HL-60 (cell line): Measurements from ENCODE around the gene VENTX.

ENCODE experiments used
- DNase-seq, 2 experiments: peaks; one replicate each; pipeline ENCODE4 v3.0.0-alpha.2; 2010 to 2020; ENCODE audit warnings: low read depth in 1 of 2, low spot score in 1 of 2
- H3K27ac ChIP-seq: fragments of 250-450 bp; sonication (Bioruptor Pico); replicated peaks from 2 replicates; pipeline ENCODE4 v1.5.1; 2020; ENCODE audit warnings: mild to moderate bottlenecking, moderate library complexity
- H3K27me3 ChIP-seq: fragments of 250-450 bp; sonication (Bioruptor Pico); 2 replicates; pipeline ENCODE4 v1.5.1; 2021; ENCODE audit warnings: mild to moderate bottlenecking, moderate library complexity; ENCODE audit not compliant: insufficient read depth, poor library complexity, severe bottlenecking
- H3K4me3 ChIP-seq: replicated peaks from 2 replicates; pipeline ENCODE4 v1.5.1; 2011; ENCODE audit warnings: mild to moderate bottlenecking, control low read depth, low read length; ENCODE audit not compliant: insufficient read depth
- CTCF ChIP-seq: IDR thresholded peaks from one replicate; pipeline ENCODE4 v1.5.1; 2011; ENCODE audit warnings: low read length, control low read depth, inconsistent platforms; ENCODE audit not compliant: insufficient read depth
- GABPA ChIP-seq: IDR thresholded peaks from 2 replicates; pipeline ENCODE4 v1.6.1; 2012; ENCODE audit warnings: low read depth
- POLR2AphosphoS5 ChIP-seq: IDR thresholded peaks from 2 replicates; pipeline ENCODE4 v1.6.1; 2012; ENCODE audit warnings: low read depth
- REST ChIP-seq: IDR thresholded peaks from 2 replicates; pipeline ENCODE4 v1.6.1; 2012; ENCODE audit warnings: low read depth; ENCODE audit not compliant: insufficient replicate concordance
- SPI1 ChIP-seq: IDR thresholded peaks from 2 replicates; pipeline ENCODE4 v1.6.1; 2012; ENCODE audit warnings: low read depth, mild to moderate bottlenecking, borderline replicate concordance
- long read RNA-seq: library from polyadenylated mRNA; unstranded; transcript quantifications from one replicate; pipeline ENCODE4 v2.0.0, GENCODE V29; 2020

Gene VENTX
- long read RNA-seq = 0 reads

GRCh38 chr10:133237588-133238465 lies at the start of gene VENTX:
TSS of gene VENTX (plus strand) at chr10:133237855. CDS start at chr10:133237915, 60 bp downstream.
- Histone ChIP-seq H3K27me3 (peaks cover 45% of the 10 kb centered on the region), H3K4me3 (no peak within 1 kb of the TSS), H3K27ac (no peak within 1 kb of the TSS)
- TF ChIP-seq CTCF = no peak
- no peak for TF ChIP-seq GABPA
- no peak for TF ChIP-seq REST
- TF ChIP-seq POLR2AphosphoS5 = no peak
- no peak for TF ChIP-seq SPI1
- DNase-seq = no peak

GRCh38 chr10:133187906-133188681 lies 49.6 kb upstream of the VENTX start:
- DNase-seq = no peak
- TF ChIP-seq POLR2AphosphoS5 = no peak
- H3K27me3 ChIP-seq = no peaks in the 10 kb centered on the region
- H3K27ac ChIP-seq = no peak overlapping the region
- no peak overlapping the region for H3K4me3 ChIP-seq

- no peaks in the 10 kb centered on the region for H3K27me3 ChIP-seq
- DNase-seq = no peak
- H3K4me3 ChIP-seq = no peak overlapping the region
- TF ChIP-seq REST = no peak
- TF ChIP-seq CTCF = no peak
- TF ChIP-seq GABPA = no peak
- TF ChIP-seq POLR2AphosphoS5 = no peak
- TF ChIP-seq SPI1 = no peak
- no peak overlapping the region for H3K27ac ChIP-seq
Measured at GRCh38 chr10:133189256-133189655, 48.4 kb upstream of the VENTX start.

- no peak overlapping the region for H3K4me3 ChIP-seq
- TF ChIP-seq REST = no peak
- no peak for TF ChIP-seq GABPA
- no peak for TF ChIP-seq SPI1
- TF ChIP-seq CTCF = no peak
- TF ChIP-seq POLR2AphosphoS5 = no peak
- H3K27ac ChIP-seq = no peak overlapping the region
- no peak for DNase-seq
- H3K27me3 ChIP-seq = no peaks in the 10 kb centered on the region
Measured at GRCh38 chr10:133189726-133190125, 47.9 kb upstream of the VENTX start.
